SU-DHL-6 (cell line): Measurements from ENCODE around the gene IQCE.

Experiments
- H2AFZ ChIP-seq: fragments of 200-600 bp; sonication (generic); 2 replicates; pipeline ENCODE4 v1.6.1; 2014; ENCODE audit warnings: low read depth, mild to moderate bottlenecking, moderate library complexity, mixed read lengths, antibody characterized with exemption, low read length; ENCODE audit not compliant: severe bottlenecking
- H3F3A ChIP-seq: fragments of 200-600 bp; shearing (Covaris generic); 2 replicates; pipeline ENCODE4 v1.6.0; 2016; ENCODE audit warnings: antibody characterized with exemption, mild to moderate bottlenecking; ENCODE audit not compliant: insufficient read depth
- H3K27ac ChIP-seq: fragments of 200-600 bp; sonication (generic); 2 replicates; pipeline ENCODE4 v1.5.1; 2016; ENCODE audit warnings: low read depth, mild to moderate bottlenecking, low read length, moderate library complexity, mixed read lengths
- H3K27me3 ChIP-seq: fragments of 200-600 bp; sonication (generic), shearing (Covaris generic); 2 replicates; pipeline ENCODE4 v1.6.0; 2014; ENCODE audit warnings: mild to moderate bottlenecking, low read length
- H3K36me3 ChIP-seq: fragments of 200-600 bp; sonication (generic); 2 replicates; pipeline ENCODE4 v1.6.1; 2014; ENCODE audit warnings: mild to moderate bottlenecking, low read length, mixed read lengths
- H3K4me2 ChIP-seq: fragments of 300-600, 200-600 bp; shearing (Covaris generic), sonication (generic); 2 replicates; pipeline ENCODE4 v1.6.0; 2014; ENCODE audit warnings: low read length, low read depth, mild to moderate bottlenecking; ENCODE audit not compliant: poor library complexity, severe bottlenecking
- H3K4me3 ChIP-seq: fragments of 200-600 bp; sonication (generic); 2 replicates; pipeline ENCODE4 v1.5.1; 2014; ENCODE audit warnings: antibody characterized with exemption, low read length, mild to moderate bottlenecking, mixed read lengths; ENCODE audit not compliant: insufficient read depth, poor library complexity, severe bottlenecking
- H3K79me2 ChIP-seq: fragments of 200-600 bp; sonication (generic); 2 replicates; pipeline ENCODE4 v1.6.1; 2014; ENCODE audit warnings: mild to moderate bottlenecking, low read length, moderate library complexity; ENCODE audit not compliant: insufficient read depth
- H3K9ac ChIP-seq: fragments of 200-600 bp; sonication (generic); 2 replicates; pipeline ENCODE4 v1.7.0; 2014; ENCODE audit warnings: mild to moderate bottlenecking, low read length
- H3K9me2 ChIP-seq: fragments of 200-600 bp; sonication (generic); replicated peaks from 2 replicates; pipeline ENCODE4 v1.6.1; 2014; ENCODE audit warnings: low read length; ENCODE audit not compliant: insufficient read depth
- H3K9me3 ChIP-seq: fragments of 200-600 bp; sonication (generic); 2 replicates; pipeline ENCODE4 v1.6.1; 2014; ENCODE audit warnings: low read length, mixed read lengths; ENCODE audit not compliant: insufficient read depth
- H4K20me1 ChIP-seq: fragments of 200-600 bp; sonication (generic); 2 replicates; pipeline ENCODE4 v1.6.1; 2014; ENCODE audit warnings: low read depth, mild to moderate bottlenecking, antibody characterized with exemption, low read length, moderate library complexity, mixed read lengths
- EZH2phosphoT487 ChIP-seq: fragments of 200-600 bp; sonication (generic), shearing (Covaris generic); conservative IDR thresholded peaks from 2 replicates; pipeline ENCODE4 v1.6.1; 2018; ENCODE audit warnings: mild to moderate bottlenecking, antibody characterized with exemption, low read length, moderate library complexity, mixed read lengths
- TF ChIP-seq, protein P1 (sequence below): fragments of 200-600 bp; sonication (generic); IDR thresholded peaks from one replicate; pipeline ENCODE4 v1.5.1; 2017; ENCODE audit warnings: antibody characterized with exemption, mild to moderate bottlenecking, low read length, moderate library complexity; ENCODE audit not compliant: insufficient read depth, poor library complexity, severe bottlenecking

IQCE gene

DNA sequence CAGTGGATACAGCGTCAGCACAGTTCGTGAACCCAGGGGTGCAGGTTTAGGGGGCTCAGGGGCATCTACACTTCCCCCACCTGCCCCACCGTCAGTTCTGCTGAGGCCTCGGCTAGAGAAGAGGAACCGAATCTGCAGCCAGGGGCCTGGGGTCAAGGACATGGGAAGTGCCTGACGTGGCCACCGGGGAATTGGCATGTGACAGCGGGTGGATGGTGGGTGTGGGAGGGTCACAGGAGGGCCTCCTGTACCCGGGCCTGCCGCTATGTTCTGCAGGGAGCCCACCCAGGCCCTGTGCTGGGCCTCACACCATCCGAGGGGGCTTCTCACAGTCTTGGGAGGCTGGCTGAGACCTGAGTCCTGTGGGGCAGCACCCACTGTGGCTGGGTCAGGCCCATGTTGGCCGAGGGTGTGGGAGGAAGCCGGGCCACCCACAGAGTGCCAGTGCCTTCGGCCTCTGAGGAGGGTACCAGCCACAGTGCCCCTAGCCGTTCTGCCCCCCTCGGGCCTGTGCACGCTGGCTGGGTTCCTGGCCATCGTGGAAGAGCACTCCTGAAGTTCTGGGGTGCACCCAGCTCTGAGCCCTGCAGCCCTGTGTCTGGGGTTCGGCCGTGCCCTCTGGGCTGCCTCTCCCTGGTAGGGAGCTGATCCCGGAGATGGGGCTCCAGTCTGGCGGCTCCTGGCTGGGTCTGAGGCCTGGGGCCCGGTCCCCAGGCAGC, 78.9 kb downstream of the IQCE start:
- Histone ChIP-seq H4K20me1 (no peaks in the 10 kb centered on the region), H3F3A (no peaks in the 10 kb centered on the region), H3K27ac (no peak overlapping the region), H3K9ac (no peak overlapping the region), H3K36me3 (no peaks in the 10 kb centered on the region), H3K9me3 (no peaks in the 10 kb centered on the region), H3K4me2 (no peak overlapping the region), H3K79me2 (no peaks in the 10 kb centered on the region), H3K27me3 (no peaks in the 10 kb centered on the region), H2AFZ (no peak overlapping the region), H3K4me3 (no peak overlapping the region), H3K9me2 (no peaks in the 10 kb centered on the region)
- TF ChIP-seq, protein P1, sequence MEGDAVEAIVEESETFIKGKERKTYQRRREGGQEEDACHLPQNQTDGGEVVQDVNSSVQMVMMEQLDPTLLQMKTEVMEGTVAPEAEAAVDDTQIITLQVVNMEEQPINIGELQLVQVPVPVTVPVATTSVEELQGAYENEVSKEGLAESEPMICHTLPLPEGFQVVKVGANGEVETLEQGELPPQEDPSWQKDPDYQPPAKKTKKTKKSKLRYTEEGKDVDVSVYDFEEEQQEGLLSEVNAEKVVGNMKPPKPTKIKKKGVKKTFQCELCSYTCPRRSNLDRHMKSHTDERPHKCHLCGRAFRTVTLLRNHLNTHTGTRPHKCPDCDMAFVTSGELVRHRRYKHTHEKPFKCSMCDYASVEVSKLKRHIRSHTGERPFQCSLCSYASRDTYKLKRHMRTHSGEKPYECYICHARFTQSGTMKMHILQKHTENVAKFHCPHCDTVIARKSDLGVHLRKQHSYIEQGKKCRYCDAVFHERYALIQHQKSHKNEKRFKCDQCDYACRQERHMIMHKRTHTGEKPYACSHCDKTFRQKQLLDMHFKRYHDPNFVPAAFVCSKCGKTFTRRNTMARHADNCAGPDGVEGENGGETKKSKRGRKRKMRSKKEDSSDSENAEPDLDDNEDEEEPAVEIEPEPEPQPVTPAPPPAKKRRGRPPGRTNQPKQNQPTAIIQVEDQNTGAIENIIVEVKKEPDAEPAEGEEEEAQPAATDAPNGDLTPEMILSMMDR: no peak
- no peak for TF ChIP-seq EZH2phosphoT487

DNA sequence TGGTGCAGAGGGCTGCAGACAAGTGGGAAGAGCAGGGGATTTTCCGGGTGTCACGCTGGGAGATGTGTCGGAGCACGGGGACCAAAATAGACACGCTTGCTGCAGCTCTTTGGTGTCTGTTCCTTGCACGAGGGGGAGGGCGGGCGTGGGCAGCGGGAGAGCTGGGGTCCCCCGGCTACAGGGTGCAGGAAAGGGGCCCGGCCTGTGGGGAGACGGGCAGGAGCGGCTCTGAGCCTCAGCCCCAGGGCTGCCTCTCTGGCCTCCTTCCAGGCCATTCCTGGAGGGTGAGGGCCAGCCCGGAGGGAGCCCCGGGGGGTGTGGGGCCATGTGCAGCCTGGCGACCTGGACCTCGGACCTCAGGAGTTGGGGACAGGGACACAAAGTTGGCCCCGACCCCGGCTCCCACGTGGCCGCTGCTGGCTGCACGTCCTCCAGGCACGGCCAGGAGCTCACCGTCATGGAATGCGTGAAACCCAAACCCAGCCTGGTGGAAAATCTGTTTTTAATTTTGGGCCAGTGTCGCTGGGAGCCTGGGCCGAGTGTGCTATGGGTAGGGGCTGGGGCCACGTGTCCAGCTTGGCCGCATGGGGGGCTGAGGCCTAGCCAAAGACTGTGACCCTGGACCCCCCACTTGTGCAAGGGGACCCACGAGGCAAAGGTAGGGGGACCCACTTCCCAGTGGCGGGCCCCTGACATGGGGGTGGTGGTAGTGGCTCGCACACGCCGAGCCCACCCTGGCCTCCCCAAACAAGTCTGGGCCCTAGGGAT, 79.6 kb downstream of the IQCE start:
- Histone ChIP-seq H3K4me2 (no peak overlapping the region), H3K27me3 (no peaks in the 10 kb centered on the region), H2AFZ (no peak overlapping the region), H3K27ac (no peak overlapping the region), H3K79me2 (no peaks in the 10 kb centered on the region), H4K20me1 (no peaks in the 10 kb centered on the region), H3K9me3 (no peaks in the 10 kb centered on the region), H3K36me3 (no peaks in the 10 kb centered on the region), H3F3A (no peaks in the 10 kb centered on the region), H3K9me2 (no peaks in the 10 kb centered on the region), H3K9ac (no peak overlapping the region), H3K4me3 (no peak overlapping the region)
- TF ChIP-seq, protein P1: no peak
- TF ChIP-seq EZH2phosphoT487: no peak

DNA sequence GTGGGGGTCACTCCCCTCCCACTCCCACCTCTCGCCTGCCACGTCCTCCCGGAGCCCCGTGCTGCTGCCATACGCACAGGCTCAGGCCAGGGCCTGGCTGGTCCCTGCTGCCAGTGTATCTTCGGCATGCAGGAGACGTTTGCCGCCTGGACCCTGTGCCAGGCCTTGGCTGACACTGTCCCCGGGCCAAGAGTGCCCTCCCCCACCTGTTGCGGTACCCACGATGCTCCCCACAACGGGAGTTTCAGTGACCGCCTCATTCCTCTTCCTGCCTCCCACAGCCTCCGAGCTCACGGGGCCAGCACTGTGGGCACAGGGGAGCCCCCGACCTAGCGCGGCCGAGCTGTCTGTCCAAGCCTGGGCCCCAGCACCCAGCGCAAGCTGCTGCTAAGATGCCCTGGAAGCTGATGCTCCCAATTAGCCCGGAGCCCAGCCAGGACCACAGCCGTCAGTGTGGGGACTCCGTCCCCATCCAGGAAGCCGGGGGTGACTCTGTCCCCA, 80.5 kb downstream of the IQCE start:
- no peak overlapping the region for H3K27ac ChIP-seq
- no peaks in the 10 kb centered on the region for H3K9me2 ChIP-seq
- no peaks in the 10 kb centered on the region for H3K79me2 ChIP-seq
- H3K36me3 ChIP-seq: no peaks in the 10 kb centered on the region
- no peaks in the 10 kb centered on the region for H4K20me1 ChIP-seq
- no peaks in the 10 kb centered on the region for H3F3A ChIP-seq
- H3K9ac ChIP-seq: no peak overlapping the region
- H3K4me2 ChIP-seq: no peak overlapping the region
- H3K27me3 ChIP-seq: no peaks in the 10 kb centered on the region
- no peaks in the 10 kb centered on the region for H3K9me3 ChIP-seq
- H3K4me3 ChIP-seq: no peak overlapping the region
- no peak for TF ChIP-seq EZH2phosphoT487
- TF ChIP-seq, protein P1: no peak
- H2AFZ ChIP-seq: no peak overlapping the region
